Stomach (tissue), 9 donors: Measurements from ENCODE around the gene OLFM2. TPM values are rescaled to one million over a fixed set of nuclear protein-coding genes. Genes with fewer than 3 reads are reported as not detected.

ENCODE experiments used
- DNase-seq, 2 donors: peaks; one replicate each; pipeline versions ENCODE4 v3.0.0 to v3.0.0-alpha.2; 2013 to 2019
- H3K27ac ChIP-seq, 5 donors: fragments of 200-600 bp in 4 of 5; sonication (generic) in 4 of 5; one replicate each; pipeline ENCODE4 v1.5.1; 2013 to 2019; ENCODE audit warnings: mild to moderate bottlenecking in 1 of 5, moderate library complexity in 1 of 5
- H3K27me3 ChIP-seq, 3 donors: fragments of 200-600 bp; sonication (generic); one replicate each; pipeline ENCODE4 v1.5.1; 2017 to 2019; ENCODE audit warnings: mixed run types in 1 of 3
- H3K36me3 ChIP-seq, 4 donors: fragments of 200-600 bp; sonication (generic); 1 replicate in 3 of 4; 2 replicates in 1 of 4; pipeline ENCODE4 v1.5.1; 2016 to 2019
- H3K4me1 ChIP-seq, 4 donors: fragments of 200-600 bp; sonication (generic); one replicate each; pipeline ENCODE4 v1.5.1; 2016 to 2019
- H3K4me3 ChIP-seq, 4 donors: fragments of 200-600 bp; sonication (generic) in 3 of 4; one replicate each; pipeline ENCODE4 v1.5.1; 2016 to 2019; ENCODE audit warnings: mild to moderate bottlenecking in 1 of 4
- H3K9me3 ChIP-seq, 4 donors: fragments of 200-600 bp; sonication (generic); one replicate each; pipeline ENCODE4 v1.5.1; 2016 to 2019
- EP300 ChIP-seq: sonication (generic); formaldehyde crosslinking; IDR thresholded peaks from one replicate; pipeline ENCODE4 v1.6.1; 2017; ENCODE audit warnings: antibody characterized with exemption
- POLR2A ChIP-seq, 4 donors: fragments of 450-650 bp; IDR thresholded peaks; one replicate each; pipeline ENCODE4 v1.6.1; 2016; ENCODE audit warnings: antibody characterized with exemption in 4 of 4, control low read depth in 2 of 4, mild to moderate bottlenecking in 1 of 4, moderate library complexity in 1 of 4
- POLR2AphosphoS5 ChIP-seq, 3 donors: sonication (generic); formaldehyde crosslinking; IDR thresholded peaks; one replicate each; pipeline ENCODE4 v1.6.1; 2016; ENCODE audit warnings: antibody characterized with exemption in 3 of 3
- WGBS, 5 donors: extraction: QIAGEN DNeasy Blood & Tissue Kit in 3 of 5; methylation state at CpG; one replicate each; pipeline versions ENCODE4 v1.1.5 to v1.1.7; 2013 to 2018; 5-methylcytosine and 5-hydroxymethylcytosine counted together
- intact Hi-C: fragments of 100-400 bp; cut with DNase I; formaldehyde crosslinking; loops from one replicate; pipeline ENCODE4 v1.15.1; 2023; ENCODE audit warnings: low total_unique reads
- polyA plus RNA-seq, 3 donors: library from polyadenylated mRNA; stranded (reverse); fragments of 200-250 nt; gene quantifications; one replicate each; pipeline ENCODE4 v1.2.3, GENCODE V29; 2013
- total RNA-seq, 5 donors: library from RNA; depleted of rRNA; stranded (reverse); fragments of >200 nt; gene quantifications; one replicate each; pipeline versions ENCODE4 v1.1.0 to v1.2.3, GENCODE V29; 2014 to 2016
- TF ChIP-seq, protein P1 (sequence below), 7 experiments: fragments of 450-650 bp in 4 of 7; fragments of 200-600 bp in 3 of 7; sonication (generic) in 3 of 7; IDR thresholded peaks; one replicate each; pipeline ENCODE4 v1.5.1; 2016 to 2019; ENCODE audit warnings: antibody characterized with exemption in 7 of 7, control low read depth in 2 of 7, mild to moderate bottlenecking in 1 of 7
- donor health status: healthy with polysubstance abuse.
- donor health status: Bipolar disorder and iron deficiency.
- donor health status: healthy.

The OLFM2 gene
- total and polyA plus RNA-seq, 8 donors: 1.7 to 15.4 (median 6.0) TPM; not detected in 2

DNA sequence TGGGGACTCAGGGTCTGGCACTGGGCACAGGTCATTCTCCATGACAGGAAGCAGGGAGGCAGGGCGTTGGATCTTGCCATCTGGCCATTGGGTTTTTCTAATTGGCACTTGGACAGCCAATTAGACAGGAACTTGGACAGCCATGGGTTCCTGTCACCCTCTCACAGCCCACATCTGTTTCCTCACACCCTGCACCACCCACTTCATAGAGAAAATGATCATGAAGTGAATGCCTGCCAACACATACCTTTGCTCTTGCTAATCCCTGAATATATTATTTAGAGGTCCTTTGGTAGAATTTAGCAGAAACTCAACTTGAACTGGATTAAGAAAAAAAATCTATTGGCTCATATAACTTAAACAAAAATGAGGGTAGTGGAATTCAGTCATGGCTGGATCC is 4.9 kb upstream of the OLFM2 start:
- peaks cover 5 to 9% (median 8%) of the 10 kb centered on the region in 4 donors for H3K4me1 ChIP-seq
- no peak for DNase-seq

DNA sequence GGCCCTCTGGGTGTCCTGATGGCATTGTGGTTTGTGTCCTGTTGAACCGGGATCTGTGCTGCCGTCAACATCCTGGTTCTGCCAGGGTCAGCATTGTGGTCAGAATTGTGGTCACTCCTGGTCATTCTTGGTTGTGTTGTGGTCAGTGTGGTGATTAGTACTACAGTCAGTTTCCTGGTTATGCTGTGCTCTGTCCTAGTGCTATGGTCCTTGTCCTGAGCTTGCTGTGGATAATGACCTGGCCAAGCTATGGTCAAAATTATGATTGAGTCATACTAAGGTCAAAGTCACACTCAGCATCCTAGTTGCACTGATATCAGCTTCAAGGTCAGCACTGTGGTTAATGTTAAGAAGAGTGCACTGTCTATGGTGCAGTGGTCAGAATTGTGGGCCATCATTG is 4.5 kb upstream of the OLFM2 start:
- no peak overlapping the region for H3K4me3 ChIP-seq
- TF ChIP-seq POLR2A (IDR thresholded peaks at IDR 0.05) (no peak), EP300 (no peak), POLR2AphosphoS5 (IDR thresholded peaks at IDR 0.05) (no peak)
- TF ChIP-seq, protein P1, sequence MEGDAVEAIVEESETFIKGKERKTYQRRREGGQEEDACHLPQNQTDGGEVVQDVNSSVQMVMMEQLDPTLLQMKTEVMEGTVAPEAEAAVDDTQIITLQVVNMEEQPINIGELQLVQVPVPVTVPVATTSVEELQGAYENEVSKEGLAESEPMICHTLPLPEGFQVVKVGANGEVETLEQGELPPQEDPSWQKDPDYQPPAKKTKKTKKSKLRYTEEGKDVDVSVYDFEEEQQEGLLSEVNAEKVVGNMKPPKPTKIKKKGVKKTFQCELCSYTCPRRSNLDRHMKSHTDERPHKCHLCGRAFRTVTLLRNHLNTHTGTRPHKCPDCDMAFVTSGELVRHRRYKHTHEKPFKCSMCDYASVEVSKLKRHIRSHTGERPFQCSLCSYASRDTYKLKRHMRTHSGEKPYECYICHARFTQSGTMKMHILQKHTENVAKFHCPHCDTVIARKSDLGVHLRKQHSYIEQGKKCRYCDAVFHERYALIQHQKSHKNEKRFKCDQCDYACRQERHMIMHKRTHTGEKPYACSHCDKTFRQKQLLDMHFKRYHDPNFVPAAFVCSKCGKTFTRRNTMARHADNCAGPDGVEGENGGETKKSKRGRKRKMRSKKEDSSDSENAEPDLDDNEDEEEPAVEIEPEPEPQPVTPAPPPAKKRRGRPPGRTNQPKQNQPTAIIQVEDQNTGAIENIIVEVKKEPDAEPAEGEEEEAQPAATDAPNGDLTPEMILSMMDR (IDR thresholded peaks at IDR 0.05): no peak
- intact Hi-C loops: no loop called here
- peaks cover 9 to 14% (median 13%) of the 10 kb centered on the region in 4 donors for H3K4me1 ChIP-seq
- H3K9me3 ChIP-seq: peaks cover 0 to 12% (median 11%) of the 10 kb centered on the region in 4 donors
- no peaks in the 10 kb centered on the region for H3K36me3 ChIP-seq
- no peak overlapping the region for H3K27ac ChIP-seq
- peaks cover 0 to 43% (median 20%) of the 10 kb centered on the region in 3 donors for H3K27me3 ChIP-seq
- WGBS, 5 donors: 59 to 87% (median 71%) methylated on average over 2 of the region's 2 CpGs
- no peak for DNase-seq

More for the DNA sequence above, 4.9 kb upstream of the OLFM2 start:
- WGBS, 5 donors: 27 to 50% (median 44%) methylated on average over 1 of the region's 1 CpG
- peaks cover 0 to 38% (median 15%) of the 10 kb centered on the region in 3 donors for H3K27me3 ChIP-seq
- H3K9me3 ChIP-seq: peaks cover 0 to 12% (median 11%) of the 10 kb centered on the region in 4 donors
- TF ChIP-seq POLR2A (IDR thresholded peaks at IDR 0.05) (no peak), POLR2AphosphoS5 (IDR thresholded peaks at IDR 0.05) (no peak), EP300 (no peak)
- TF ChIP-seq, protein P1 (IDR thresholded peaks at IDR 0.05): no peak
- intact Hi-C loops: no loop called here
- H3K4me3 ChIP-seq: no peak overlapping the region
- H3K36me3 ChIP-seq: no peaks in the 10 kb centered on the region
- H3K27ac ChIP-seq: no peak overlapping the region

DNA sequence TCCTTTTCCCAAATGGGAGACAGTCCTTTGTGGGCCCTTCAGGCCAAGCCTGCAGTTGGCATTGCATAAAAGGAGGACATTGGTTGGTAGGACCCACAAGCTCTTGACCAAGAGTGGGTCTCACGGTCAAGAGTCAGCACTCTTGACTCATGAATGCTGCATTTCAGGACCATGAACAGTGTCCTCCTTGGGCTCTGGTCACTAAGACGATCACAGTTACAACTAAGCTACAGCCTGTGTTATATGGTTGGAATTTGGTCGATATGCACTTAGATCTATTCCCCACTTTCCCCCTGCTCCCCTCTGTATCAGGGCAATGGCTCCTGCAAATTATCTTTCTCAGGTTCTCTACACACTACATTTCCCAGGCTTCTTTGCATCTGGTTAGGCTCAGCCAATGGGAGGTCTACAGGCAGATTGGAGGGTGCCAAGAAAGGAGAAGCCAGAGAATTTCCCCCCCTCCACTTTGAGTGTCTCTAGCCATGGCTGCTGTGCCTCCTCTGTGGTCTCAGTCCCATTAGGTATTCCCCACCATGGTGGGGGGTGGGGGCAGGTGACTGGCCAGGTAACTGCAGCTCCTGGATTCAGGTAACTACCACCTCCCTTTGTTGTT is 3.1 kb upstream of the OLFM2 start:
- intact Hi-C loops: loop anchor here (5.0 to 10.0 kb wide), 2 partner anchors 88 to 455 kb away; no protein-coding TSS in a partner anchor
- no peak for DNase-seq
- no peaks in the 10 kb centered on the region for H3K36me3 ChIP-seq
- peaks cover 3 to 56% (median 33%) of the 10 kb centered on the region in 3 donors for H3K27me3 ChIP-seq
- no peak for TF ChIP-seq EP300
- TF ChIP-seq, protein P1 (IDR thresholded peaks at IDR 0.05): no peak
- no peak overlapping the region for H3K27ac ChIP-seq
- peaks cover 13 to 27% (median 21%) of the 10 kb centered on the region in 4 donors for H3K4me1 ChIP-seq
- 57 to 66% (median 62%) methylated on average over 3 of the region's 3 CpGs for WGBS, 5 donors
- peaks cover 0 to 12% (median 11%) of the 10 kb centered on the region in 4 donors for H3K9me3 ChIP-seq
- H3K4me3 ChIP-seq: no peak overlapping the region

DNA sequence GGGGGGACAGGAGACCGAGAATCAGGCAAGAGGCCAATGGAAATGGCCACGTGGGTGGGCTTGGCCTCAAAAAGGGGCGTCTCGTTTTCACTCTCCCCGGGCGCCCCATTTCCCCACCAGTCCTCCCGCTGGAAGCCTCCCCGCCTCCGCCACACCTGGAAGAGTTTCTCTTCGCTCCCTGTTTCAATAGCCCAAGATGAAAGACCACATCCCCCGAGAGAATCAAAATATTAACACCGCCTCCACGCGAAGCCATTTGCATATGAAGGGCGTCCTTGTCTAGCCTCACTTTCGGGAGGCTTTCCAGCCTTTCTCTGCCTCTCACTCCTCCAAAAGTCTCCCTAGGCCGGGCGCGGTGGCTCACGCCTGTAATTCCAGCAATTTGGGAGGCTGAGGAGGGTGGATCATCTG is 691 bp upstream of the OLFM2 start:
- no peak for TF ChIP-seq POLR2A (IDR thresholded peaks at IDR 0.05)
- TF ChIP-seq POLR2AphosphoS5 (IDR thresholded peaks at IDR 0.05): no peak
- TF ChIP-seq EP300: no peak
- TF ChIP-seq, protein P1 (IDR thresholded peaks at IDR 0.05): no peak
- no peak for DNase-seq
- H3K4me3 ChIP-seq: peak overlapping the region in 1 of 4 donors; percentile 47
- no peaks in the 10 kb centered on the region for H3K36me3 ChIP-seq
- H3K9me3 ChIP-seq: peaks cover 0 to 10% (median 5%) of the 10 kb centered on the region in 4 donors
- no peak overlapping the region for H3K27ac ChIP-seq
- H3K27me3 ChIP-seq: peaks cover 11 to 64% (median 53%) of the 10 kb centered on the region in 3 donors
- WGBS, 5 donors: 10 to 14% (median 11%) methylated on average over 20 of the region's 20 CpGs
- intact Hi-C loops: loop anchor here (5.0 to 10.0 kb wide), 2 partner anchors 90 to 458 kb away; no protein-coding TSS in a partner anchor
- peaks cover 13 to 35% (median 23%) of the 10 kb centered on the region in 4 donors for H3K4me1 ChIP-seq
